SKM-1 (cell line): ENCODE results near the gene CST1.
"Not testable (repeated sequence)": the region's sequence is repeated elsewhere in the genome, so short reads cannot be mapped to it uniquely, and the experiment has no call there.

Source experiments
- DNase-seq: peaks from one replicate; lab custom pipeline; 2025; ENCODE audit not compliant: unreplicated experiment; lab: John Stamatoyannopoulos, UW

Gene CST1

DNA sequence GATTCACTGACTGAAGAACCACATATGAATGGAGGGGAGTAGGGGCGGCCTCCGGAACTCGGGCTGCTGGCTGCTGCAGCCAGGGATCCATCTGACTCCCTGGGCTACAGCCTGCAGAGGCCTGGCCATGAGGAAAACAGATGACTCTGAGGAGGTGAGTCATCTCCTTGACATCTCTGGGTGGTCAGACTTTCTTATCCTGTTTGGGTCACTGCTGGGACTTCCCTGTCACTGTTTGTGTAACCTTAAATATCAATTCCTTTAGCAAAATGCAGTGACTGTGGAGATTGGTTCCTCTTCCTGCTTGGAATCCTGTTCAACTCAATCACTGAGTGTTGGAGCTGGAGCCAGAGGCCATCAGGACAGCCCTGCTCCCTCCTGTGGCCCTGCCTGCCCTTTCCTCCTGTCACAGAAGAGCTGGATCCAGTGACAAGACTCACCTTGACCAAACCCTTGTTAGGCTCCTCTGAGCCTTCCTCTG, 4.4 kb upstream of the CST1 start:
- DNase-seq = not testable (repeated sequence)

DNA sequence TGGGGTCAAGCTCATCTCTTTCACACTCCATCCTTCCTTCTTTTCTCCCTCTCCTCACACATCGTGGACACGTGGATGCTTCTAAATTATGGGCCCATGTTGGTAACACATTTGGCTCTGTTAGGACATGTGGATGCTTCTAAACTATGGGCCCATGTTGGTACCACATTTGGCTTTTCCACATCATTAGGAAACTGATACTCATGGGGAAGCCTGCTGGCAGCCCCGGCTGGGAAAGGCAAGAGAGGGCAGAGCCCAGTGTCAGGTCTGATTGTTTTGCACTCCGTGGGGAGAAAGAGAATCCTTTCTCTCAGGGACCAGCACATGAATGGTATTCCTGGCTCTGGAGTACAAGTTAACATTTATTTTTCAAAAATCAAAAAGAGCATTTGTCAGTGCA, 4.0 kb upstream of the CST1 start:
- no peak for DNase-seq

DNA sequence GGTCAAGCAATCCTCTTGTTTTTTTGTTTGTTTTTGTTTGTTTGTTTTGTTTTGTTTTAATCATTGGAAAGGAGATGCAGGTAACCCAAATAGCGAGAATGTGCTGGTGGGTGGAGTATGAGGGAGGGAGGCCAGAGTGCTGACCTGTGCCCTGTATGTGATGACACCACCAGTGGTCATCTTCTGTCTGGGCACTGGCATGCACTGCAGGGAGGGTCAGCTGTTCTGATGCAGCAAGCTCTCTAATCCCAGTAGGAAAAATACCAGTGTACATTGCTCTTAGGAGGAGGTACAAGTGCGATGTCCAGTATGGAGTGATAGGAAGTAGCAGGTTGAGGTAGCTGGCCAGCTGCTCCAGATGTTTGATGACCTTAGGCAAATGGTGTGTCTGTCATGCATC, 2.9 kb upstream of the CST1 start:
- DNase-seq = no peak

DNA sequence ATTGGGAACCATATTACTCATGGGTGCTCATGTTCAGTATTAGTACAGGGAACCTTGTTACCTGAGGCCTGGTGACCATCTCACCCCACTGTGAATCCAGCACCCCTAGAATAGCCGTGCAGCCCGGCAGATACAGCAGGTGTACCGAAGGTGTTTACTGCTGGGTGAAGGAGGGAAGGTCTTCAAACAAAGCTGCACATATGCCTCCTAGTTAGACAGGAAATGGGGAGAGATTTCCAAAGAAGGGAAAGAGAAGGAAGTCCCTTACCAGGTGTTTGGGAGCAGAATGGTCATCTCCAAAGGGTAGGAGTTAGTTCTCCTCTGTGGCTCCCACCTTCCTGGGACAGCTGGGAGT, 2.4 kb upstream of the CST1 start:
- no peak for DNase-seq

DNA sequence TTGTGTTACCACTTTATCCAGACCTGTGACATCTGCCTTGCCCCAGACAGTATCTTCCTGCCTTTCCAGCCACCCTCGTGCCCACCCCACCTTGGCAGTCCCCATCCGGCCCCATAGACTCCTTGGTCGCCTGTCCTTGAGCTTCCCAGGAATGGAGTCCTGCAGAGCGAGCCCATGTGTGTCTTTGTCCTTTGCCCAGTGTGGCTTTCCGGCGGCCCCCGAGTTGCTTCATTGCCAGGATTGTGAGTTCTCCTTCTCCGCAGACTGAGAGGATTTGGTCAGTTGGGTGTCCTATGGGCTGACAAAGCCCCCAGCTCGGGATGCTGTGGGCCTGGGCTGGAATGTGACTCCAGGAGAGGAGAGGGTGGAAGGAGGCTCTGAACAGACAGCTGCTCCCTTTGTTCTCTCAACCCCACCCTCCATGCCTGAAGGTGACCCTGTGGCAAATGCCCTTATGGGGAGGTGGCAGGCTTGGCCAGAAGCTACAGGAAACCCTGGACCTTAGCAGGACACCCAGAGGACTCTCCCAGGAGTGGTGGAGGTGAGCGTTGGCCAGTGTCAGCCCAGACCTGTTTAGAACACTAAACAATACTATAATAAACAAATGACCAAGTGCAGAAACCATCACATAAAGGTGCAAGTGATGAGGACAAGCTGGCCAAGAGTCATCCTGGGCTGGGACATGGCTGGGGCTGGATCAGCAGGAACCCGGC, 1.9 kb upstream of the CST1 start:
- DNase-seq = no peak

DNA sequence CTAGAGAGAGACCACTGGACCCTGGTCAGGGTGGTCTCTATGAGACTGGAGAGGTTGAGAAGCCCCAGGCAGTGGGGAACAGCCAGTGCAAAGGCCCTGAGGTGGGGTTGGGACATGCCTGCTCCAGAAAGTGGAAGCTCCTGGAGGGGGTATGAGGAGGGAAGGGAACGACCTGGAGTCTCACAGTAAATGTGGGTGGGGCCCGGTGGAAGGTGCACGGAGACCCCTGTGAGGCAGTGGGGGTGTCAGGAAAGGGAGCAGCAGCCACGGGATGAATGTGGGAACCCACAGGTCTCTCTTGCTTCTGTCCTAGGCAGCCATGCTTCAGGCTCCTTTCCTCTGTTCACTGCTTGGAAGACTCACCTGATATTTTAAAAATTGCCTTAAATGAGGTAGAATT, 1.3 kb upstream of the CST1 start:
- DNase-seq = no peak

DNA sequence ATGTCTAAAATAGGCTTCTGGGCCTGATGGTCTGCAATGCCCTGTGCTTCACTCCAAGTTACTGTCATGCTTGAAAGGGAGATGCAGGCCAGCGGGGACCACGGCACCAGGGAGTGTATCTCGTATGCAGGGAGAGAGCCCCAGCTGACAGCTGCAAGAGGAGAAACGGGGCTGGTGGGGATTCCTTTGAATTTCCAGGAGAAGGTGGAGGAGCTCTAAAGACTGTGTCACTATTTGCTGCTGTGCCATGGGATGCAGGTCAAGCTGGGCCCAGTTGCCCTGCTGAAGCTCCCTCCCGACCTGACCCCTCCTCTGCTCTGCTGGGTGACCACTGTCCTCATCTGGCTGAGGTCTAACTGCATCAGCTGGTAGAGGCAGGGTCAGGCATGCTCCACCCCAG, 989 bp downstream of the CST1 start:
- no peak for DNase-seq

DNA sequence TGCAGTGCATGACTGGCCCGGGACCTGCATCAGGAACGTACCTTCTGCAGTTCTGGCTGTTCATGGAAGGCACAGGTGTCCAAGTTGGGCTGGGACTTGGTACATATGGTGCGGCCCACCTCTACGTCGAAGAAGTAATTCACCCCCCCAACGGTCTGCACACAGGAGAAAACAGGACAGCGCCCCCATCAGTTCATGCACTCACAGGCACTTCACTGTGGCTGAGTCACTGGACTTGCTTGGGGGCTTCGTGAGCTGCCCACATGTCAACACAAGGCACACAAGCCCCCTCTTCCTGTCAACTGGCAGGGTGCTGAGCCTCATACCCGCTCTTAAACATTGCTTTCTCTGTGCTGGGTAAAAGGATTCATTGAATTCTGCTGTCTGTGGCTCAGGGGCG, 1.8 kb downstream of the CST1 start:
- DNase-seq = not testable (repeated sequence)

DNA sequence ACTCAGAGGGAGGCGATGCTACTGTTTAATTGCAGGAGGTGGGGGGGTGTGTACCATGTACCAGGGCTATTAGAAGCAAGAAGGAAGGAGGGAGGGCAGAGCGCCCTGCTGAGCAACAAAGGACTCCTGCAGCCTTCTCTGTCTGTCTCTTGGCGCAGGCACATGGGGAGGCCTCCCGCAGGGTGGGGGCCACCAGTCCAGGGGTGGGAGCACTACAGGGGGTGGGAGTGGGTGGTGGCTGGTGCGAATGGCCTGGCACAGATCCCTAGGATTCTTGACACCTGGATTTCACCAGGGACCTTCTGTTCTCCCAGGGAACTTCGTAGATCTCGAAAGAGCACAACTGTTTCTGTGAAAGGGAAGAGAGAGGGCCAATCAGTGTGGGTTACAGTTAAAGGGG, 3.2 kb downstream of the CST1 start:
- DNase-seq = not testable (repeated sequence)

DNA sequence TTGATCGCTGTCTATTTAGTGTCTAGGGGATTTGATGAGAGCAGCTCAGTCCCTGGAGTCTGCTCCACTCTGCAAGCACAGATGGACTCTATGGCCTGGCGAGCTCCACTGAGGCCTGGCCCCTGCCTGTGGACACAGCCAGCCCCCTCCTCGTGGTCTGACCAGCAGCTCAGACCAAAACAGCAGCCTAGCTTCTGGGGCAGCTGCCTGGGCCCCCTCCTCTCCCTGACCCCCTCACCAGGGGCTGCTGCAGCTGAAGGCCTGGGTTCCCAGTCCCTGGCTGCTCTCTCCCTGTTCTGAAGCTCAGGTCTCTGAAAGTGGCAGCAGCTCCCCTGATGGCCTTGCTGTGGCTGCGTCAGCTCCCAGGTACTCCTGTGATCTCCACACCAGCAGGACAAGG, 3.6 kb downstream of the CST1 start:
- not testable (repeated sequence) for DNase-seq

DNA sequence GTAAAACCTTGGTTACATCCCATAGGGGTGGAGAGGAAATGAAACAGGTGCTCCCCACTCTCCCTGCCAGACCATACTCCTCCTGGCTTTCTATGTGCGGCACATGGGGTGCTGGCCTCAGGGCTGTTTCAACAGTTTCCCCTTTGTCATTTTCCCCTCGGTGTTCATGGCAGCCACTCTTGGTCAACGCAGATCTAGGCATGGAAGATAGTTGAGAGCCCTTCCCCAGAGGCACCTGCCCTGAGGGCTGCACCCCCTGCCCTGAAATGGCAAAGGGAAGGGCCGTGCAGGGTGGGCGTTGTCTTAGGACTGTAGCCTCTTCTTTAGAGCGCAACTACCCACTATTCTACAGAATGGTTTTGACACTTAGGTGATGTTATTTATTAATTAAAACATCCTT, 4.4 kb downstream of the CST1 start:
- DNase-seq = no peak

DNA sequence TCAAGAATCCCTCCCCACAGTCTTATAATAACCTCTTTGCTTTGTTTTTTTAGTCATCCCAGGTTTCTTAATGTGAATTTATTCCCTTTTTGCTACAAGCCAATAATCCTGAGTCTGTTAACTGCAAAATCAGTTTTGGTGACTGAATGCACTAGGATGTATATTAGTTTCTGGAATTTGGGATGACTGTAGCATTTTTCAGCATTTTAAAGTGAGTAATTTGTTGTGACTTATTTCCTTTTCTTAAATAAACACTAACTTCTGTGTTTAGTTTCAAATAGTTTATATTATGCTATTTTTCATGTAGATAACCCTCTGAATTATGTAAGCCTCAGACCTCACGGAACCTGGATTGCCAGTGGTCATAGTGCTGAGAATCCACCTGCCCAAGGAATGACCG, 5.5 kb downstream of the CST1 start:
- no peak for DNase-seq

DNA sequence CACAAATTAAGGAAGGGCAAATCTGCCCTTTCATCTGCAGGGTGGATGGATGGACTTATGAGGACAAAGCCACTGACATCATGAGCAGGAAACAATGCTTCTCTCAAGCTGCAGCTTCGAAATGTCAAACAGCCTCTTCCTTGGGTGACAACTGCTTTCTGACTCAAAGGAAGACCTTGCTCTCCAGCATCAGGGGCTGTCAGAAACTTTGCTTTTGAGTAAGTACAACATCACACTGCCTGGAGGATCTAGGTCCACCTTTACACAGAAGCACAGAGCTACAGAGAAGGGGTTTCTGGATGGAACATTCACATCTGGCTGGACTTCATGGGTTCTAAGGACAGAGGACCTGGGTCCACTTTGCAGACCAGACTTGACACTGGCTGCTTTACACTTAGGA, 5.9 kb downstream of the CST1 start:
- DNase-seq = no peak

DNA sequence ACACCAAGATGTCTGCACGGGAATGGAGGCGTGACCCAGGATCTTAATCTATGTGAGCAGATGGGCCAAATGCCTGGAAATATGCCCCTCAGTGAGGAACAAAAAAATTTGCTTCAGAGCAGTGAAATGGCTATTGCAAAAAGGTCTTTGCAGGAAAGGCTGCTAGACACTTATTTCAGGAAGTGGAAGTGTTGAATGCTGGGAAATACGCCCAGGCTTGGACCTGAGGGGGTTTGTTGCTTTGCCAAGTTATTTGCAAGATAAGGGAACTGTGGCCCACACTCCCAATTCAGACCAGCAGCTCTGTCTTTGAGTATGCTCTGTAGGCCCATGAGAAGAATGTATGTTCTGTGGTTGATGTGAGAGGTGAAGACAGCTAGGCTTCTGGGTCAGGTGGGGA, 15.3 kb downstream of the CST1 start:
- not testable (repeated sequence) for DNase-seq

DNA sequence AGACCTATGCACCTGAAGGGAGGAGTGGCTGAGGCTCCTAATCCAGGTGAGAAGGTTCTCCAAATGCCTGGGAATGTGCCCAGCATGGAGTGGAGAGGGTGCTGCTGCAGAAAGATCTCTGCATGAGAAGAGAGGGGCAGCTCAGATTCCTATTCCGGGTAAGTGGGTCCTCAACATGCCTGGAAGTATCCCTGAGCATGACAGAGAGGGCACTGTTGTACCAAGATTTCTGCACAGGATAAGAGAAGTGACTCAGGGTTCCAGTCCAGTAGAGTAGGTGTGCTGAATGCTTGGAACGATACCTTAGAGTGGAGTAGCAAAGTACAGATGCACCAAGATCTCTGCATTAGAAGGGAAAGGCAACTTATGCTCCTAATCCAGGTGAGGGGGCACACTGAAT, 15.8 kb downstream of the CST1 start:
- not testable (repeated sequence) for DNase-seq

DNA sequence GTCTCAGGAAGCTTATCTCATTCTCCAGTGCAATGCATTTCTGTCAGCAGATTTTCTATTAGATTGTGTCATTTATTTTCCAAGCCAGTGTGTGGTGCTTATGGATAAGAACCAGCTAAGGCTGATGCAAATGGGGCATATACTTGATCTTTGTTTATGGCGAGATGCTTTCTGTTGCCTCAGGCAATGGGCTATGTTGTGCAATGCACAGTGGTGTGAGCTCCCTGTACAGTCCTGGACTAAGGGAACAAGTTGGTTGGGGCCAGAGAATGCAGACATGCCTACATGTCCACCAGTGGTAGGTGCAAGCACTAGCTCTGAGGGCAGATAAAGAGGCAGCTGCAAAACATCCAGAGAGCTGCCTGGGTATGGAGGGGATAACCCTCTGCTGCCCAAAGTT, 16.3 kb downstream of the CST1 start:
- not testable (repeated sequence) for DNase-seq

DNA sequence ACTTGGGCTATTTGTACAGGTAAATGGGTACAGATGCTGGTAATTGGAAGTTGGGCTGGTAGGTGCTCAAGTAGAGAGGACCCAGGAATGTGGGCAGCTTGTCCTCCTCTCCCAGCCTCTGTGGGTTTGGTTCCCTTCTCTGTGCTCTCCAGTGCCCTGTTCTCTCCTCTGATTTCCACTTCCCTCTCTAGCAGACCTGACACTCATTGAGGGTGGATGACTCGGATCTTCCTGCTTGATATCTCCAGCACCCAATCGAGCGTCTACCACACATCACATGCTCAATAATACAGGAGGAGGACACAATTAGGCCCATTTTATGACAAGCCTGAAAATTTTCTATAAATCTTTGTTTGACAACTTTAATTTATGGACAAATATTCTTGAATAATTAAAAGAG, 23.7 kb downstream of the CST1 start:
- DNase-seq = no peak

DNA sequence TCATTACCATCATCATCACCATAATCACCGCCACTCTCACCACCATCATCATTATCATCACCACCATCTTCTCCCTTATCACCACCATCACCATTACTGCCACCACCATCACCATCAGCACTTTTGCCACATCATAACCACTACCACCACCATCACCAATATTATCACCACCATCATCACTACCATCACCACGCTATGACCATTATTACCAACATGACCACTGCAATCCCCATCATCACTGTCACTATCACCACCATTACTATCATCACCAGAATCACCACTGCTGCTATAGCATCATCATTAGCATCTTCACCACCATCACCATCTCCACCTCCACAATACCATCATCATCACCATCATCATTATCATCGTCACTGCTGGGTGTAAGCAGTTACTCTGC, 25.6 kb downstream of the CST1 start:
- no peak for DNase-seq

DNA sequence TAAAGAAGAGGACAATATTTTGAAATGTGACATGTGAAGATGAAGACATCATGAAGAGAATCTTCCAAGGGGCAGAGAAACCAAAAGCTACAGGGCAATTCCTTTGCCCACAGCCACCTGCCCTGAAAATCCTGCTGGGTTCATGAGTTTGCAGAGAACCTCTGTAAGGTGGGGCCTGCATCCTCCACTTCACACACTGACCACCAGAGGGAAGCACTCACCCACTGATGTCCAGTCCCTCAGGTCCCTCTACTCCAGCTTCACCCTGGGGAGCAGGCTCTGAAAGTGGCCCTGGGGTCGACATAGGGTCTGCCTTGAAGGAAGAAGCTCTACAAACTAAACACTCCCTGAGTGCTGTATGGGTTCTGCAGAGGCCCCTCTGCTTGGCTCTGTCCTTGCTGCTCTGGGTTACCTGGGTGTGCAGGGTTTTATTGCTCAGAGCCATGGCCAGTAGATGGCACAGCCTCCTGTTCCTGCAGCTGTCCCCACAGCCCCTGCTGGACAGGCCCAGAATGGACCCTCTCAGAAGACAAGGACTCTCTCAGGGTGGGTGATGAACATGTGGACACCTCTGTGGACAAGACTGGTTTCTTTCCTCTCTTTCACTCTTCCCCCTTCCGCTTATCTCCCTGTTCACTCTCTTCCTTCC, 27.0 kb downstream of the CST1 start:
- not testable (repeated sequence) for DNase-seq

DNA sequence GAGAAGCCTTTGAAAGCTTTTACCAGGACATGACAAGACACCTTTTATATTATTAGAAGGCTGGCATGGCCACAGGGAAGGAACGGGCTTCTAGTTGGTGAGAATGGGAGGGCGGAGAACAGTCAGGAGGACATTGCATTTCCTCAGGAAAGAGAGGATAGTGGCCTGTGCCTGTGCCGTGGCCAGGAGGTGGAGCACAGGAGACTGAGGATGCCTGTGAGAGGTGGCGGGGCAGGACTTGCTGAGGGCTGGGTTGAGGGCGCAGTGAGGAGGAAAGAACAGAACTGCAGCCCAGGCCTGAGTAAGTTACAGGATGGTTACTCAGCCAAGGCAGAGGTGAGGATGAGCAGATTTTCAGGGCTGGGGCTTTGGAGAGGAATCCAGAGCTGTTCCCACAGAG, 27.9 kb downstream of the CST1 start:
- DNase-seq = not testable (repeated sequence)

DNA sequence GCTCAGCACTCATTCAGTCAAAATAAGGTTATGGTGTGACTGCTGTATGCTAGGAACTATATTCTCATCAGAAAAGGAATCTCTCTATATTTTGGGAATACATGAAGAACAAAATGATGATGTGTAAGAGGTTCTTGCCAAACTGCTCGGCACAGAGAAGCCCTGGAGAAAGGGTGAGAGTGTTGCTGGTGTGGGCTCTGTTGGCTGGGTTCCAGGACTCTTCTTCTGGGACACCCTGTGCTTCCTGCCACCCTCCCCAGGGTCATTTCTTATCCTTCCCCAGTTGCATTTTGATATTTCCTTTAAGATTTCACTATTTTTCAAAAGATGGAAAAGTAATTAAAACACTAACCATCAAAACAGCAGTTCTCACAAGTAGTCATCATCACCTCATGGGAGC, 28.8 kb downstream of the CST1 start:
- no peak for DNase-seq

DNA sequence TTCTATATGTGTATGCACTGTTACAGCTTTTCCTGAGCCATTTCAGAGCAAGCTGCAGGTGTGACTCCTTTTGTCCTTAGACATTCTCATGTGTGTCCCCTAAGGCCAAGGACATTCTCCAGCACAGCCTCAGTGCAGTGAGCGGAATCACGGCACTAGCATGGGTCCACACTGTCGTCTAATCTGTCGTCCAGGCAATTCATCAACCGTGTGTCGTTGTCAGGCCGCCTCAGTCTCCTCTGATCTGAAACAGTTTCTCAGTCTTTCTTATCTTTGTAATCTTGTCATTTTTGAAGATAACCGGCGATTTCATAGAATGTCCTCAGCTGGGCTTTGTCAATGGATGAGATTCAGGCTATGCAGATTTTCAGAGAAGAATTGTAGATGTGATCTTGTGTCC, 31.4 kb downstream of the CST1 start:
- DNase-seq = not testable (repeated sequence)

DNA sequence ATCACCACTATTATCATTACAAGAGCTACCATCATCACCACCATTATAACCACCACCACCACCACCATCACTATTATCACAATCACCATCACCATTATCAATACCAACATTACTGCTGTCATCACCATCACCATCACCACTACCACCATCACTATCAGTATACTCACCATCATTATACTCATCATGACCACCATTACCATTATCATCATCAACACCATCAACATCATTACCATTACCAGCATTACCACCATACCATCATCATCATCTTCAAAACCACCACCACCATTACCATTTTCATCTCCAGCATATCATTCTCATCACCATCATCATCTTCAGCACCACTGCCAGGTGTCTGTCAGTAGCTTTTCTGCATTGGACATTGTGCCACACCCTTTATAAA, 39.0 kb downstream of the CST1 start:
- DNase-seq = not testable (repeated sequence)
